WTC11 (cell line): ENCODE results near the gene AP1S1. TPM values are rescaled to one million over a fixed set of nuclear protein-coding genes. Genes with fewer than 3 reads are reported as not detected.
A peak's percentile ranks its signal among the peaks of the same experiment; 100 is the strongest.

ENCODE experiments used
- CTCF ChIP-seq: fragments of 200-600 bp; IDR thresholded peaks from 2 replicates; pipeline ENCODE4 v1.8.0; 2022; ENCODE audit warnings: antibody characterized with exemption
- ETV6 ChIP-seq: sonication (generic); formaldehyde crosslinking; IDR thresholded peaks from 2 replicates; pipeline ENCODE4 v1.8.1; 2022; ENCODE audit warnings: mild to moderate bottlenecking, missing genetic modification reagents
- FOXK1 ChIP-seq: sonication (generic); formaldehyde crosslinking; IDR thresholded peaks from 2 replicates; pipeline ENCODE4 v1.8.0; 2022; ENCODE audit warnings: mild to moderate bottlenecking, moderate library complexity, missing genetic modification reagents
- FOXP1 ChIP-seq: sonication (generic); formaldehyde crosslinking; IDR thresholded peaks from 2 replicates; pipeline ENCODE4 v1.8.0; 2022; ENCODE audit warnings: missing genetic modification reagents, mild to moderate bottlenecking, moderate library complexity, borderline replicate concordance
- GRHL2 ChIP-seq: fragments of 250-450 bp; sonication (Bioruptor Pico); IDR thresholded peaks from 2 replicates; pipeline ENCODE4 v1.8.0; 2022; ENCODE audit warnings: mild to moderate bottlenecking, moderate library complexity; ENCODE audit not compliant: insufficient replicate concordance, severe bottlenecking
- IRF1 ChIP-seq: sonication (generic); formaldehyde crosslinking; IDR thresholded peaks from 2 replicates; pipeline ENCODE4 v1.8.0; 2023; ENCODE audit warnings: missing genetic modification reagents
- JAZF1 ChIP-seq: fragments of 250-450 bp; sonication (Bioruptor Pico); IDR thresholded peaks from 2 replicates; pipeline ENCODE4 v1.9.0; 2021; ENCODE audit warnings: moderate library complexity, mild to moderate bottlenecking, inconsistent platforms
- KAT7 ChIP-seq: sonication (generic); formaldehyde crosslinking; IDR thresholded peaks from 2 replicates; pipeline ENCODE4 v1.8.1; 2023; ENCODE audit warnings: missing genetic modification reagents, mild to moderate bottlenecking, borderline replicate concordance
- MLX ChIP-seq: sonication (generic); formaldehyde crosslinking; IDR thresholded peaks from 2 replicates; pipeline ENCODE4 v1.8.1; 2023; ENCODE audit warnings: mild to moderate bottlenecking, missing genetic modification reagents, moderate library complexity
- NFYB ChIP-seq: sonication (generic); formaldehyde crosslinking; conservative IDR thresholded peaks from 2 replicates; pipeline ENCODE4 v1.8.0; 2022; ENCODE audit warnings: low read depth, missing genetic modification reagents
- NR1H2 ChIP-seq: sonication (generic); formaldehyde crosslinking; IDR thresholded peaks from 2 replicates; pipeline ENCODE4 v1.9.0; 2021; ENCODE audit warnings: mild to moderate bottlenecking, moderate library complexity, missing genetic modification reagents
- RELA ChIP-seq: sonication (generic); formaldehyde crosslinking; IDR thresholded peaks from 2 replicates; pipeline ENCODE4 v1.8.1; 2022; ENCODE audit warnings: missing genetic modification reagents, mild to moderate bottlenecking, borderline replicate concordance
- SMAD3 ChIP-seq: sonication (generic); formaldehyde crosslinking; IDR thresholded peaks from 2 replicates; pipeline ENCODE4 v1.8.0; 2022; ENCODE audit warnings: missing genetic modification reagents, mild to moderate bottlenecking, borderline replicate concordance
- TEAD1 ChIP-seq: sonication (generic); formaldehyde crosslinking; IDR thresholded peaks from 2 replicates; pipeline ENCODE4 v1.8.0; 2022; ENCODE audit warnings: mild to moderate bottlenecking, missing genetic modification reagents
- ZNF121 ChIP-seq: sonication (generic); formaldehyde crosslinking; IDR thresholded peaks from 2 replicates; pipeline ENCODE4 v1.8.0; 2023; ENCODE audit warnings: missing genetic modification reagents
- ZNF138 ChIP-seq: sonication (generic); formaldehyde crosslinking; conservative IDR thresholded peaks from 2 replicates; pipeline ENCODE4 v1.8.1; 2022; ENCODE audit warnings: mild to moderate bottlenecking, moderate library complexity, missing genetic modification reagents
- ZNF263 ChIP-seq: sonication (generic); formaldehyde crosslinking; IDR thresholded peaks from 2 replicates; pipeline ENCODE4 v1.8.1; 2022; ENCODE audit warnings: low read depth, mild to moderate bottlenecking, moderate library complexity, missing genetic modification reagents
- ZNF396 ChIP-seq: fragments of 250-450 bp; sonication (Bioruptor Pico); IDR thresholded peaks from 2 replicates; pipeline ENCODE4 v1.8.0; 2021; ENCODE audit warnings: mild to moderate bottlenecking, moderate library complexity, borderline replicate concordance
- ZNF416 ChIP-seq: fragments of 250-450 bp; sonication (Bioruptor Pico); IDR thresholded peaks from 2 replicates; pipeline ENCODE4 v1.9.0; 2021; ENCODE audit warnings: mild to moderate bottlenecking, inconsistent platforms
- total RNA-seq: library from RNA; stranded (reverse); gene quantifications from 3 replicates; pipeline ENCODE4 v1.2.3, GENCODE V29; 2021
- TF ChIP-seq, protein P1 (sequence below): fragments of 250-450 bp; sonication (Bioruptor Pico); IDR thresholded peaks from 2 replicates; pipeline ENCODE4 v1.9.0; 2021; ENCODE audit warnings: mild to moderate bottlenecking
- TF ChIP-seq, protein P2 (sequence below): fragments of 250-450 bp; sonication (Bioruptor Pico); IDR thresholded peaks from 2 replicates; pipeline ENCODE4 v2.1.2; 2022; ENCODE audit warnings: mild to moderate bottlenecking, moderate library complexity
- TF ChIP-seq, protein P3 (sequence below): sonication (generic); formaldehyde crosslinking; IDR thresholded peaks from 2 replicates; pipeline ENCODE4 v1.8.1; 2022; ENCODE audit warnings: mild to moderate bottlenecking, missing genetic modification reagents, moderate library complexity, borderline replicate concordance
- TF ChIP-seq, protein P4 (sequence below): sonication (generic); formaldehyde crosslinking; IDR thresholded peaks from 2 replicates; pipeline ENCODE4 v1.8.0; 2022; ENCODE audit warnings: mild to moderate bottlenecking, missing genetic modification reagents

AP1S1 gene
- total RNA-seq, 1 experiment from 2014 or later: 60.7 TPM

DNA sequence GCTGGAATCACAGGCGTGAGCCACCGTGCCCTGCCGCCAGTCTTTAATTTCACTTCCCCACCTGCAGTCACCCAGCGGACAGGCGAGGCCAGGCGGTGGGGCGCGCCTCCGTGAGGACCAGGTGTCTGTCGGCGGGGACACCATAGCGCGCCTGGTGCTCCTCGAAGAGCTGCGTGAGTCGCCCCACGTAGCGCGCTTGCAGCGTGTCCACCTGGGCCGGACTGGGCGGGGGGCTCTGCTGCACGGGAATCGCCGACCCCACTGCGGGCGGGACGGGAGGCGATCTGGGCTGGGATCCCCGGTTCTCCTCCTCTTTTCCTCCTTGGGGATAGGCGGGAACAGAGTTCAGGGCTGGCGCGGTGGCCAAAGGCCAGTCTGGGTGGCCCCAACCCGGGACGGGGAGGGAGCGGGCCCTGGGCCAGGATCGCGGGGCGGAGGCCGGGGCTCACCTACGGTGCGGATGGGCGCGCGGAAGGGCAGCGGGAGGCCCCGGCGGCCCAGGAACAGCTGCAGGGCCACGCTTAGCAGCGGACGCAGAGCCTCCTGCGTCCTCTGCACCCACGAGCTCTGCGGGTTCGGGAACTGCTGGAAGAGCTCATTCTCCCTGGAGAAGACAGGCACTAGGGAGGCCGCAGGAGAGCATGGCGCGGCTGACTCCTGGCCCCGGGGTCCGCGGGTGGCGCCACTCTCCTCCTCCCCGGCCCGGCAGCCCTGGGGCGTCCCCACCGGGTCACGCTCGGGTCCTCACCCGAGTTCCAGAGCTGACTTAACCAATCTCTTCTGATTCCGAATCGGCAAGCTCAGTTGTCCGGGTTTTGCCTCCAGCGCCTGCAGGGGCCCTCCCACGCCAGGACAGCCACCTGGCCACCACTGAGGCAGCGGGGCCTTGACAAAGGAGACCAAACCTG, 47.7 kb downstream of the AP1S1 start (continued):
- TF ChIP-seq KAT7 (CRISPR knock-in tag) (0 out of 2 replicates have a peak, but pooled peaks have one; percentile 40), ZNF416 (CRISPR knock-in tag) (no peak), TEAD1 (CRISPR knock-in tag) (no peak), RELA (CRISPR knock-in tag) (peak; percentile 69; the same call in 1 of the 2 replicates), IRF1 (CRISPR knock-in tag) (no peak), FOXP1 (CRISPR knock-in tag) (peak; percentile 47; the same call in 1 of the 2 replicates), GRHL2 (CRISPR knock-in tag) (no peak), ZNF263 (no peak), ZNF396 (CRISPR knock-in tag) (no peak), NFYB (CRISPR knock-in tag) (no peak; the same call in 1 of the 2 replicates), JAZF1 (CRISPR knock-in tag) (no peak), FOXK1 (CRISPR knock-in tag) (no peak), ZNF138 (CRISPR knock-in tag) (0 out of 2 replicates have a peak, but pooled peaks have one; percentile 29), SMAD3 (no peak), NR1H2 (CRISPR knock-in tag) (no peak), CTCF (no peak), ZNF121 (CRISPR knock-in tag) (no peak), MLX (CRISPR knock-in tag) (no peak), ETV6 (CRISPR knock-in tag) (no peak)
- TF ChIP-seq, protein P1, sequence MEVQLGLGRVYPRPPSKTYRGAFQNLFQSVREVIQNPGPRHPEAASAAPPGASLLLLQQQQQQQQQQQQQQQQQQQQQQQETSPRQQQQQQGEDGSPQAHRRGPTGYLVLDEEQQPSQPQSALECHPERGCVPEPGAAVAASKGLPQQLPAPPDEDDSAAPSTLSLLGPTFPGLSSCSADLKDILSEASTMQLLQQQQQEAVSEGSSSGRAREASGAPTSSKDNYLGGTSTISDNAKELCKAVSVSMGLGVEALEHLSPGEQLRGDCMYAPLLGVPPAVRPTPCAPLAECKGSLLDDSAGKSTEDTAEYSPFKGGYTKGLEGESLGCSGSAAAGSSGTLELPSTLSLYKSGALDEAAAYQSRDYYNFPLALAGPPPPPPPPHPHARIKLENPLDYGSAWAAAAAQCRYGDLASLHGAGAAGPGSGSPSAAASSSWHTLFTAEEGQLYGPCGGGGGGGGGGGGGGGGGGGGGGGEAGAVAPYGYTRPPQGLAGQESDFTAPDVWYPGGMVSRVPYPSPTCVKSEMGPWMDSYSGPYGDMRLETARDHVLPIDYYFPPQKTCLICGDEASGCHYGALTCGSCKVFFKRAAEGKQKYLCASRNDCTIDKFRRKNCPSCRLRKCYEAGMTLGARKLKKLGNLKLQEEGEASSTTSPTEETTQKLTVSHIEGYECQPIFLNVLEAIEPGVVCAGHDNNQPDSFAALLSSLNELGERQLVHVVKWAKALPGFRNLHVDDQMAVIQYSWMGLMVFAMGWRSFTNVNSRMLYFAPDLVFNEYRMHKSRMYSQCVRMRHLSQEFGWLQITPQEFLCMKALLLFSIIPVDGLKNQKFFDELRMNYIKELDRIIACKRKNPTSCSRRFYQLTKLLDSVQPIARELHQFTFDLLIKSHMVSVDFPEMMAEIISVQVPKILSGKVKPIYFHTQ (CRISPR knock-in tag): no peak
- TF ChIP-seq, protein P2, sequence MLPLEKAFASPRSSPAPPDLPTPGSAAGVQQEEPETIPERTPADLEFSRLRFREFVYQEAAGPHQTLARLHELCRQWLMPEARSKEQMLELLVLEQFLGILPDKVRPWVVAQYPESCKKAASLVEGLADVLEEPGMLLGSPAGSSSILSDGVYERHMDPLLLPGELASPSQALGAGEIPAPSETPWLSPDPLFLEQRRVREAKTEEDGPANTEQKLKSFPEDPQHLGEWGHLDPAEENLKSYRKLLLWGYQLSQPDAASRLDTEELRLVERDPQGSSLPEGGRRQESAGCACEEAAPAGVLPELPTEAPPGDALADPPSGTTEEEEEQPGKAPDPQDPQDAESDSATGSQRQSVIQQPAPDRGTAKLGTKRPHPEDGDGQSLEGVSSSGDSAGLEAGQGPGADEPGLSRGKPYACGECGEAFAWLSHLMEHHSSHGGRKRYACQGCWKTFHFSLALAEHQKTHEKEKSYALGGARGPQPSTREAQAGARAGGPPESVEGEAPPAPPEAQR: no peak
- TF ChIP-seq, protein P3, sequence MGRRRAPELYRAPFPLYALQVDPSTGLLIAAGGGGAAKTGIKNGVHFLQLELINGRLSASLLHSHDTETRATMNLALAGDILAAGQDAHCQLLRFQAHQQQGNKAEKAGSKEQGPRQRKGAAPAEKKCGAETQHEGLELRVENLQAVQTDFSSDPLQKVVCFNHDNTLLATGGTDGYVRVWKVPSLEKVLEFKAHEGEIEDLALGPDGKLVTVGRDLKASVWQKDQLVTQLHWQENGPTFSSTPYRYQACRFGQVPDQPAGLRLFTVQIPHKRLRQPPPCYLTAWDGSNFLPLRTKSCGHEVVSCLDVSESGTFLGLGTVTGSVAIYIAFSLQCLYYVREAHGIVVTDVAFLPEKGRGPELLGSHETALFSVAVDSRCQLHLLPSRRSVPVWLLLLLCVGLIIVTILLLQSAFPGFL (CRISPR knock-in tag): no peak; the same call in 1 of the 2 replicates
- TF ChIP-seq, protein P4, sequence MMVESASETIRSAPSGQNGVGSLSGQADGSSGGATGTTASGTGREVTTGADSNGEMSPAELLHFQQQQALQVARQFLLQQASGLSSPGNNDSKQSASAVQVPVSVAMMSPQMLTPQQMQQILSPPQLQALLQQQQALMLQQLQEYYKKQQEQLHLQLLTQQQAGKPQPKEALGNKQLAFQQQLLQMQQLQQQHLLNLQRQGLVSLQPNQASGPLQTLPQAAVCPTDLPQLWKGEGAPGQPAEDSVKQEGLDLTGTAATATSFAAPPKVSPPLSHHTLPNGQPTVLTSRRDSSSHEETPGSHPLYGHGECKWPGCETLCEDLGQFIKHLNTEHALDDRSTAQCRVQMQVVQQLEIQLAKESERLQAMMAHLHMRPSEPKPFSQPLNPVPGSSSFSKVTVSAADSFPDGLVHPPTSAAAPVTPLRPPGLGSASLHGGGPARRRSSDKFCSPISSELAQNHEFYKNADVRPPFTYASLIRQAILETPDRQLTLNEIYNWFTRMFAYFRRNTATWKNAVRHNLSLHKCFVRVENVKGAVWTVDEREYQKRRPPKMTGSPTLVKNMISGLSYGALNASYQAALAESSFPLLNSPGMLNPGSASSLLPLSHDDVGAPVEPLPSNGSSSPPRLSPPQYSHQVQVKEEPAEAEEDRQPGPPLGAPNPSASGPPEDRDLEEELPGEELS (CRISPR knock-in tag): no peak
